ENCODE data around the gene NOL4L. TPM values are rescaled to one million over a fixed set of nuclear protein-coding genes. Genes with fewer than 3 reads are reported as not detected.
A peak's percentile ranks its signal among the peaks of the same experiment; 100 is the strongest.

NOL4L gene
- total and polyA plus RNA-seq, 8 donors: 3.8 to 54.0 (median 15.0) TPM

DNA sequence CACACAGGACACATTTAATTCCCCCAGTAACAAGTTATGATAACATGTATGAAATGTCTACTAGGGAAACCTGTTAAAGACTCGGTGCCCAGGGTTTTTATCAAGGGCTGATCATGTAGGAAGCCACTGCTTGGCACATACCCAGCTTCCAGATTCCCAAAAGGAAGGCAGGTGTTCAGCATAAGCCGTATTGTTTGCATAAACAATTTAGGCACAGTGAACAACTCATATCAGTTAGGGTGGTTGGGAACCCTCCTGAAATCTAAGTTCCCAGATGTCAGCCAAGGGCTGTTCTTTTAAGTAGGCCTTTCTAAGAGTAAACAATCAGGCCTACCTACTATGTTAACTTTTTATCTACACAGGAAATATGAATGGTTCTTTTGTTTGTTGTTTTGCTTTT is 152.9 kb downstream of the NOL4L start:
- H3K4me1 ChIP-seq: peaks cover 0 to 16% (median 10%) of the 10 kb centered on the region in 4 donors
- intact Hi-C loops (cut with DNase I; ENCODE audit: low total_unique reads): no loop called here
- H3K36me3 ChIP-seq: peaks cover 89 to 100% (median 97%) of the 10 kb centered on the region in 4 donors
- TF ChIP-seq EP300 (IDR thresholded peaks at IDR 0.05): no peak
- TF ChIP-seq POLR2AphosphoS5 (IDR thresholded peaks at IDR 0.05): peak in 1 of 3 donors; percentile 24
- no peaks in the 10 kb centered on the region for H3K9me3 ChIP-seq
- H3K4me3 ChIP-seq: no peak overlapping the region
- H3K27me3 ChIP-seq: no peaks in the 10 kb centered on the region
- no peak for DNase-seq
- H3K27ac ChIP-seq: peak overlapping the region in 3 of 5 donors; percentile 21 to 42 (median 29)
- WGBS, 5 donors: 22 to 46% (median 34%) methylated on average over 2 of the region's 2 CpGs

DNA sequence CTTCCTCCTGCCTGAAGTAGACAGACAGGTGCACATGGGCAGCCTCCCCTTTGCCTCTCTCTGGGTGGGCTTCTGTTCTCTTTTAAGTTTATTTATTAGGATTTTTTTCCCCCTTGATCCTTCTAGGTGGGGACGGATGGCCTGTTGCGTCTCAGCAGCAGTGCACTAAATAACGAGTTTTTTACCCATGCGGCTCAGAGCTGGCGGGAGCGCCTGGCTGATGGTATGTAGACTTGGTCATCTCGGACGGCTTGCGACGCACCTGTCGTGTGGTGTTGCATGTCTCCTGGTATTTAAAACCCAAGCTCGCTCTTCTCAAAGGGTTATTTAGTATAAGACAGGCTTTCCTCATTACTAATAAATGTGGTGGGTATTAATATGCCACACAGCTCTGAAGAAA is 153.7 kb downstream of the NOL4L start:
- TF ChIP-seq POLR2AphosphoS5 (IDR thresholded peaks at IDR 0.05) (no peak), POLR2A (IDR thresholded peaks at IDR 0.05) (no peak), EP300 (IDR thresholded peaks at IDR 0.05) (no peak)
- TF ChIP-seq, protein P1, sequence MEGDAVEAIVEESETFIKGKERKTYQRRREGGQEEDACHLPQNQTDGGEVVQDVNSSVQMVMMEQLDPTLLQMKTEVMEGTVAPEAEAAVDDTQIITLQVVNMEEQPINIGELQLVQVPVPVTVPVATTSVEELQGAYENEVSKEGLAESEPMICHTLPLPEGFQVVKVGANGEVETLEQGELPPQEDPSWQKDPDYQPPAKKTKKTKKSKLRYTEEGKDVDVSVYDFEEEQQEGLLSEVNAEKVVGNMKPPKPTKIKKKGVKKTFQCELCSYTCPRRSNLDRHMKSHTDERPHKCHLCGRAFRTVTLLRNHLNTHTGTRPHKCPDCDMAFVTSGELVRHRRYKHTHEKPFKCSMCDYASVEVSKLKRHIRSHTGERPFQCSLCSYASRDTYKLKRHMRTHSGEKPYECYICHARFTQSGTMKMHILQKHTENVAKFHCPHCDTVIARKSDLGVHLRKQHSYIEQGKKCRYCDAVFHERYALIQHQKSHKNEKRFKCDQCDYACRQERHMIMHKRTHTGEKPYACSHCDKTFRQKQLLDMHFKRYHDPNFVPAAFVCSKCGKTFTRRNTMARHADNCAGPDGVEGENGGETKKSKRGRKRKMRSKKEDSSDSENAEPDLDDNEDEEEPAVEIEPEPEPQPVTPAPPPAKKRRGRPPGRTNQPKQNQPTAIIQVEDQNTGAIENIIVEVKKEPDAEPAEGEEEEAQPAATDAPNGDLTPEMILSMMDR (IDR thresholded peaks at IDR 0.05): no peak
- WGBS, 5 donors: 95 to 97% (median 96%) methylated on average over 12 of the region's 12 CpGs
- Histone ChIP-seq H3K27ac (peak overlapping the region in 1 of 5 donors; percentile 42), H3K36me3 (peaks cover 82 to 93% (median 89%) of the 10 kb centered on the region in 4 donors), H3K4me3 (no peak overlapping the region), H3K4me1 (peaks cover 0 to 16% (median 10%) of the 10 kb centered on the region in 4 donors), H3K27me3 (no peaks in the 10 kb centered on the region), H3K9me3 (no peaks in the 10 kb centered on the region)
- DNase-seq: no peak
- intact Hi-C loops (cut with DNase I; ENCODE audit: low total_unique reads): no loop called here

DNA sequence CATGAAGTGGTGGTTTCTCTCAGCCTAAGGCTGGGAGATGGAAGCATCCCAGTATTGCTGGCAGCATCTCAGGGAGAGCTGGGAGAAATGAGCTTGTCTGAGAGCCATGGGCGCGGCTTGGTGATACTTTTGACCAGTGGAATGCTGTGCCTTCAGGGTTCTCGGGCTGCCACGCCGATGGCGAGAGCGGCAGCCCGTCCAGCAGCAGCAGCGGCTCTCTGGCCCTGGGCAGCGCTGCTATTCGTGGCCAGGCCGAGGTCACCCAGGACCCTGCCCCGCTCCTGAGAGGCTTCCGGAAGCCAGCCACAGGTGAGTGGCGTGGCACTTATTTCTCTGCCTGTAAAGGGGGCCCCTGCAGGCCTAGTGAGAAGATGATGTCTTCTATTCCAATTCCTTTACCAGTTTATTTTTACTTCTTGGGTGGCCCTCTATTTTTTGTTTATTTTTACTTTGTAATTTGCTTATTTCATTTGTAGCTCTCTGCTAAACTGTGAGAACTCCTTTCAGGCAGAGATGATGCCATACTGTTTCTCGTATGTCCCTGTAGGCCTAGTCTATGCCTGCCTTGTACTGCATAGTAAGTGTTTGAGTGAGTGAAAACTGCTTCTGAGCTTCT is 155.3 kb downstream of the NOL4L start:
- intact Hi-C loops (cut with DNase I; ENCODE audit: low total_unique reads): no loop called here
- peaks cover 0 to 16% (median 10%) of the 10 kb centered on the region in 4 donors for H3K4me1 ChIP-seq
- 92 to 96% (median 95%) methylated on average over 13 to 16 of the region's 16 CpGs for WGBS, 5 donors
- no peak for TF ChIP-seq POLR2A (IDR thresholded peaks at IDR 0.05)
- no peak for TF ChIP-seq POLR2AphosphoS5 (IDR thresholded peaks at IDR 0.05)
- TF ChIP-seq EP300 (IDR thresholded peaks at IDR 0.05): no peak
- TF ChIP-seq, protein P1 (IDR thresholded peaks at IDR 0.05): no peak
- H3K4me3 ChIP-seq: no peak overlapping the region
- peaks cover 66 to 82% (median 74%) of the 10 kb centered on the region in 4 donors for H3K36me3 ChIP-seq
- H3K27ac ChIP-seq: no peak overlapping the region
- no peak for DNase-seq
- no peaks in the 10 kb centered on the region for H3K27me3 ChIP-seq
- no peaks in the 10 kb centered on the region for H3K9me3 ChIP-seq

DNA sequence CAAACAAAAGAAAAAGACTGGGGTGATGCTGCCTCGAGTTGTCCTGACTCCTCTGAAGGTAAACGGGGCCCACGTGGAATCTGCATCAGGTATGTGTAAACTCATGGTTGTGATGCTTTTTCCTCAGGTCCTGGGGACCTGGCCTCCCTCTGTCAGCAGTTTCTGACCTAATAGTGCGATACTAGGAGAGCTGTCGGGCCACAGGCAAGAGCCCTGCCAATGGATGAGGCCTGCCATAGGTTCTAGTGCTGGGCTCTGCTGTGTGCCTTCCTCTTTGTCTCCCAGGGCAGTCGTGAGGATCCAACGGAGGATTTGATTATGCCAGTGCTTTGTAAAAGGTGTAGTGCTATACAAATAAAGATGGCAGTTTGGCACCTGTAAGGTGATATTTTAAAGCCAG is 155.8 kb downstream of the NOL4L start:
- Histone ChIP-seq H3K4me3 (no peak overlapping the region), H3K36me3 (peaks cover 61 to 77% (median 69%) of the 10 kb centered on the region in 4 donors), H3K9me3 (no peaks in the 10 kb centered on the region), H3K4me1 (peaks cover 0 to 16% (median 10%) of the 10 kb centered on the region in 4 donors), H3K27ac (no peak overlapping the region), H3K27me3 (no peaks in the 10 kb centered on the region)
- WGBS, 5 donors: 80 to 87% (median 83%) methylated on average over 7 of the region's 7 CpGs
- TF ChIP-seq POLR2AphosphoS5 (IDR thresholded peaks at IDR 0.05) (no peak), EP300 (IDR thresholded peaks at IDR 0.05) (no peak), POLR2A (IDR thresholded peaks at IDR 0.05) (no peak)
- TF ChIP-seq, protein P1 (IDR thresholded peaks at IDR 0.05): no peak
- intact Hi-C loops (cut with DNase I; ENCODE audit: low total_unique reads): no loop called here
- DNase-seq: no peak

DNA sequence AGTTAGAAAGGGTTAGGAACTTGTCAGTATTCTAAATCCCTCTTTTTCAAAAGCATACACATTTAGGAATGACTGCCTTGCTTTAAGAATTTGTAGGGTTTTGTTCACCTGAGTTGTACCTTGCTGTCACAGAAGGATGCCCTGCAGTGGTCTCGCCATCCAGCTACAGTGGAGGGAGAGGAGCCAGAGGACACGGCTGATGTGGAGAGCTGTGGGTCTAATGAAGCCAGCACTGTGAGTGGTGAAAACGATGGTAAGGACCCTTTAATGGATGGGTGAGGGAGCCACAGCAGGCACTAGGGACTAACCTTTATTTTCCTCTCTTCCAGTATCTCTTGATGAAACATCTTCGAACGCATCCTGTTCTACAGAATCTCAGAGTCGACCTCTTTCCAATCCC is 157.1 kb downstream of the NOL4L start:
- H3K36me3 ChIP-seq: peaks cover 47 to 63% (median 55%) of the 10 kb centered on the region in 4 donors
- no peaks in the 10 kb centered on the region for H3K9me3 ChIP-seq
- 92 to 98% (median 95%) methylated on average over 6 of the region's 6 CpGs for WGBS, 5 donors
- H3K27me3 ChIP-seq: no peaks in the 10 kb centered on the region
- TF ChIP-seq POLR2A (IDR thresholded peaks at IDR 0.05) (no peak), EP300 (IDR thresholded peaks at IDR 0.05) (no peak), POLR2AphosphoS5 (IDR thresholded peaks at IDR 0.05) (no peak)
- TF ChIP-seq, protein P1 (IDR thresholded peaks at IDR 0.05): no peak
- no peak for DNase-seq
- peaks cover 0 to 21% (median 10%) of the 10 kb centered on the region in 4 donors for H3K4me1 ChIP-seq
- H3K27ac ChIP-seq: no peak overlapping the region
- H3K4me3 ChIP-seq: no peak overlapping the region
- intact Hi-C loops (cut with DNase I; ENCODE audit: low total_unique reads): no loop called here
